HepG2 (cell line): Measurements from ENCODE around the gene FASTKD1. TPM values are rescaled to one million over a fixed set of nuclear protein-coding genes. Genes with fewer than 3 reads are reported as not detected.

ENCODE experiments used
- CCAR2 ChIP-seq: fragments of 200-400 bp; formaldehyde crosslinking; optimal IDR thresholded peaks from 2 replicates; pipeline ENCODE3; 2018; ENCODE audit warnings: low read depth, mild to moderate bottlenecking, low read length, moderate library complexity
- KLF13 ChIP-seq: sonication (generic); formaldehyde crosslinking; IDR thresholded peaks from 2 replicates; pipeline ENCODE4 v1.4.0; 2020; ENCODE audit warnings: mild to moderate bottlenecking, missing genetic modification reagents
- MED1 ChIP-seq: sonication (generic); formaldehyde crosslinking; IDR thresholded peaks from 2 replicates; pipeline ENCODE4 v1.4.0; 2020; ENCODE audit warnings: missing genetic modification reagents
- MLX ChIP-seq: IDR thresholded peaks from 2 replicates; pipeline ENCODE4 v1.6.1; 2016
- NCOA2 ChIP-seq: sonication (generic); formaldehyde crosslinking; IDR thresholded peaks from 2 replicates; pipeline ENCODE4 v1.8.0; 2022; ENCODE audit warnings: inconsistent platforms
- NFYB ChIP-seq: sonication (generic); formaldehyde crosslinking; IDR thresholded peaks from 2 replicates; pipeline ENCODE4 v1.4.0; 2020; ENCODE audit warnings: missing genetic modification reagents
- POLR2G ChIP-seq: fragments of 200-400 bp; formaldehyde crosslinking; IDR thresholded peaks from 2 replicates; pipeline ENCODE4 v1.6.1; 2018; ENCODE audit warnings: mild to moderate bottlenecking, low read depth, low read length, moderate library complexity
- RARA ChIP-seq: IDR thresholded peaks from 2 replicates; pipeline ENCODE4 v1.6.1; 2016; ENCODE audit warnings: missing genetic modification reagents, missing compliant biosample characterization
- SATB2 ChIP-seq: sonication (generic); formaldehyde crosslinking; IDR thresholded peaks from 2 replicates; pipeline ENCODE4 v1.5.0; 2020; ENCODE audit warnings: missing genetic modification reagents
- THYN1 ChIP-seq: sonication (generic); formaldehyde crosslinking; IDR thresholded peaks from 2 replicates; pipeline ENCODE4 v1.8.1; 2023; ENCODE audit warnings: low read depth, mild to moderate bottlenecking, moderate library complexity, missing genetic modification reagents, borderline replicate concordance
- ZBTB33 ChIP-seq: sonication (generic); formaldehyde crosslinking; IDR thresholded peaks from 2 replicates; pipeline ENCODE4 v1.4.0; 2020; ENCODE audit warnings: missing genetic modification reagents
- ZBTB7B ChIP-seq: sonication (generic); formaldehyde crosslinking; IDR thresholded peaks from 2 replicates; pipeline ENCODE4 v1.4.0; 2020; ENCODE audit warnings: missing genetic modification reagents
- ZNF124 ChIP-seq: sonication (generic); formaldehyde crosslinking; IDR thresholded peaks from 2 replicates; pipeline ENCODE4 v1.4.0; 2020; ENCODE audit warnings: missing genetic modification reagents
- ZNF318 ChIP-seq: sonication (generic); formaldehyde crosslinking; IDR thresholded peaks from 2 replicates; pipeline ENCODE4 v1.4.0; 2020; ENCODE audit warnings: mild to moderate bottlenecking, missing genetic modification reagents
- ZNF362 ChIP-seq: sonication (generic); formaldehyde crosslinking; IDR thresholded peaks from 2 replicates; pipeline ENCODE4 v1.4.0; 2020; ENCODE audit warnings: missing genetic modification reagents, mild to moderate bottlenecking, borderline replicate concordance
- ZNF749 ChIP-seq: sonication (generic); formaldehyde crosslinking; IDR thresholded peaks from 2 replicates; pipeline ENCODE4 v1.8.0; 2022; ENCODE audit warnings: mild to moderate bottlenecking, missing genetic modification reagents, moderate library complexity, borderline replicate concordance
- ZNF816 ChIP-seq: sonication (generic); formaldehyde crosslinking; IDR thresholded peaks from 2 replicates; pipeline ENCODE4 v1.8.0; 2022; ENCODE audit warnings: missing genetic modification reagents, mild to moderate bottlenecking, borderline replicate concordance
- polyA plus RNA-seq, 8 experiments: library from polyadenylated mRNA; depleted of rRNA in 3 of 8; stranded (reverse) in 7 of 8; unstranded in 1 of 8; fragments of >200 nt; fragmentation: Illumina TruSeq in 4 of 8; extraction: Trizol in 4 of 8; gene quantifications; 2 replicates each; pipeline versions ENCODE4 v1.2.1 to v1.2.3, GENCODE V29; 2011 to 2016; ENCODE audit warnings: low read depth in 4 of 8, missing spikeins in 1 of 8, mixed read lengths in 1 of 8; ENCODE audit not compliant: insufficient read depth in 1 of 8
- total RNA-seq, 5 experiments: library from RNA; depleted of rRNA; stranded (reverse); fragments of >200 nt; fragmentation: Illumina TruSeq; extraction: Trizol; gene quantifications; 2 replicates each; pipeline ENCODE4 v1.2.3, GENCODE V29; 2016; ENCODE audit warnings: low read depth in 1 of 5

Gene FASTKD1
- total and polyA plus RNA-seq, 2 of the 13 experiments (the other 11 are each of a cell fraction or from before 2014, with no cell fraction given): 35.0 to 38.0 TPM

GRCh38 chr2:169573160-169573973 is at the start of gene FASTKD1 (continued):
- TF ChIP-seq ZNF318 (CRISPR knock-in tag): no peak; the same call in 1 of the 2 replicates
- TF ChIP-seq ZNF124 (CRISPR knock-in tag): peak; percentile 97; the same call in 1 of the 2 replicates
- 0 out of 2 replicates have a peak, but pooled peaks have one; percentile 78 for TF ChIP-seq SATB2
- TF ChIP-seq POLR2G: peak; percentile 88
- peak; percentile 78 for TF ChIP-seq NCOA2 (CRISPR knock-in tag)
- peak; percentile 89; the same call in 1 of the 2 replicates for TF ChIP-seq ZNF749 (CRISPR knock-in tag)
- no peak for TF ChIP-seq ZNF816 (CRISPR knock-in tag)
- peak; percentile 97 for TF ChIP-seq RARA
- no peak for TF ChIP-seq THYN1 (CRISPR knock-in tag)
- TF ChIP-seq ZBTB7B (CRISPR knock-in tag): peak; percentile 79; the same call in 1 of the 2 replicates
- peak; percentile 80 for TF ChIP-seq ZBTB33 (CRISPR knock-in tag)
- TF ChIP-seq KLF13 (CRISPR knock-in tag): peak; percentile 53; the same call in 1 of the 2 replicates
- TF ChIP-seq NFYB (CRISPR knock-in tag): peak; percentile 48
- TF ChIP-seq MLX (CRISPR knock-in tag): peak; percentile 91
- peak; percentile 83 for TF ChIP-seq ZNF362 (CRISPR knock-in tag)
- TF ChIP-seq CCAR2: no peak
- TF ChIP-seq MED1 (CRISPR knock-in tag): peak; percentile 85
